ENCODE results near the gene TYROBP. TPM values are rescaled to one million over a fixed set of nuclear protein-coding genes. Genes with fewer than 3 reads are reported as not detected.

Gene TYROBP
- total and polyA plus RNA-seq, 2 of the 4 experiments (the other 2 are of a cell fraction), result not detected

DNA sequence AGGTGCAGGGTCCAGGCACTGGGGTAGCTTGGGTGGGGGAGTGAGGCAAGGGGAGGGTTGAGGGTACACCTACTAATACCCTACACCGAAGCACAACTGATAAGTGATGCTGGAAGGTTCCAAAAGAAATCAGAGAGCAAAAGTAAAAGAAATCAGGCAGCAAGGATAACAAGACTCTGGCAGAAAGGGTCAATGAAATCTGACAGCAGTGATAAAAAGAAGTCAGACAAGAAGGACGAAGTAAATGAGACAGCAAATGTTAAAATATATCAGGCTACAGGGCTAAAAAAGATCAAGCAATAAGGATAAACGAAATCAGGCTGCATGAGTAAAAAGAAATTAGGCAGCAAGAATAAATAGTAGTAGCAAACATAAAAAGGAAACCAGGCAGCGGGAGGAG, 32.7 kb upstream of the TYROBP start:
- H2BK15ac ChIP-seq (ENCODE audit: low read depth, low read length), result no peak overlapping the region
- ChIA-PET POLR2A (ENCODE audit: unreplicated experiment) (no interaction called here), CTCF (interaction anchor here (1.3 kb wide), 1 partner anchor 10 kb away, joined by 3 read pairs; no protein-coding TSS in a partner anchor)
- no peak overlapping the region for H3K56ac ChIP-seq (ENCODE audit: extremely low read depth, insufficient read depth, low read length)
- H3K27me3 ChIP-seq (ENCODE audit: control insufficient read depth, insufficient read depth, low read length), result no peaks in the 10 kb centered on the region
- no peak overlapping the region for H3K9ac ChIP-seq (ENCODE audit: low read depth, low read length)
- H2AFZ ChIP-seq (replicated peaks; ENCODE audit: low read length, poor library complexity), result no peak overlapping the region
- H3K23ac ChIP-seq (ENCODE audit: low read depth, low read length), result no peak overlapping the region
- dilution Hi-C loops (cut with HindIII; ENCODE audit: low sequenced_read_pairs, unreplicated experiment), result no loop called here
- no peak overlapping the region for H3K14ac ChIP-seq (replicated peaks; ENCODE audit: low read depth, low read length)
- no peaks in the 10 kb centered on the region for H3K9me3 ChIP-seq (ENCODE audit: control insufficient read depth, insufficient read depth, low read length)
- no peak overlapping the region for H3K4ac ChIP-seq (ENCODE audit: low read depth, low read length)
- no peak for TF ChIP-seq BHLHE40 (IDR thresholded peaks at IDR 0.05; ENCODE audit: low read depth, low read length)
- no peak for TF ChIP-seq SMC3 (IDR thresholded peaks at IDR 0.05; ENCODE audit: low read depth, low read length)
- TF ChIP-seq, protein P1, sequence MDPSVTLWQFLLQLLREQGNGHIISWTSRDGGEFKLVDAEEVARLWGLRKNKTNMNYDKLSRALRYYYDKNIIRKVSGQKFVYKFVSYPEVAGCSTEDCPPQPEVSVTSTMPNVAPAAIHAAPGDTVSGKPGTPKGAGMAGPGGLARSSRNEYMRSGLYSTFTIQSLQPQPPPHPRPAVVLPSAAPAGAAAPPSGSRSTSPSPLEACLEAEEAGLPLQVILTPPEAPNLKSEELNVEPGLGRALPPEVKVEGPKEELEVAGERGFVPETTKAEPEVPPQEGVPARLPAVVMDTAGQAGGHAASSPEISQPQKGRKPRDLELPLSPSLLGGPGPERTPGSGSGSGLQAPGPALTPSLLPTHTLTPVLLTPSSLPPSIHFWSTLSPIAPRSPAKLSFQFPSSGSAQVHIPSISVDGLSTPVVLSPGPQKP (IDR thresholded peaks at IDR 0.05; ENCODE audit: borderline replicate concordance, low read depth, low read length), result no peak
- no peak for TF ChIP-seq FOS (IDR thresholded peaks at IDR 0.05; ENCODE audit: low read depth, low read length)
- no peak for TF ChIP-seq RFX5 (IDR thresholded peaks at IDR 0.05; ENCODE audit: low read depth, low read length)
- TF ChIP-seq POLR2A (IDR thresholded peaks at IDR 0.05; ENCODE audit: low read depth, low read length), result no peak
- TF ChIP-seq CTCF (conservative IDR thresholded peaks at IDR 0.05; ENCODE audit: low read depth, low read length), result no peak
- no peak for TF ChIP-seq CHD1 (IDR thresholded peaks at IDR 0.05; ENCODE audit: low read depth, low read length)
- no peak for TF ChIP-seq MAZ (IDR thresholded peaks at IDR 0.05; ENCODE audit: borderline replicate concordance, low read depth, low read length)
- TF ChIP-seq RCOR1 (IDR thresholded peaks at IDR 0.05; ENCODE audit: insufficient replicate concordance, low read length), result no peak
- TF ChIP-seq NFE2L2 (IDR thresholded peaks at IDR 0.05; ENCODE audit: low read depth, low read length), result no peak
- TF ChIP-seq MAFK (IDR thresholded peaks at IDR 0.05; ENCODE audit: low read depth, low read length), result no peak
- TF ChIP-seq CEBPB (IDR thresholded peaks at IDR 0.05; ENCODE audit: low read depth, low read length), result no peak
- TF ChIP-seq RAD21 (IDR thresholded peaks at IDR 0.05; ENCODE audit: low read length), result no peak
- TF ChIP-seq, protein P2, sequence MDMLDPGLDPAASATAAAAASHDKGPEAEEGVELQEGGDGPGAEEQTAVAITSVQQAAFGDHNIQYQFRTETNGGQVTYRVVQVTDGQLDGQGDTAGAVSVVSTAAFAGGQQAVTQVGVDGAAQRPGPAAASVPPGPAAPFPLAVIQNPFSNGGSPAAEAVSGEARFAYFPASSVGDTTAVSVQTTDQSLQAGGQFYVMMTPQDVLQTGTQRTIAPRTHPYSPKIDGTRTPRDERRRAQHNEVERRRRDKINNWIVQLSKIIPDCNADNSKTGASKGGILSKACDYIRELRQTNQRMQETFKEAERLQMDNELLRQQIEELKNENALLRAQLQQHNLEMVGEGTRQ (IDR thresholded peaks at IDR 0.05; ENCODE audit: low read depth, low read length), result no peak
- TF ChIP-seq MXI1 (IDR thresholded peaks at IDR 0.05; ENCODE audit: borderline replicate concordance, low read depth, low read length), result no peak
- no peak overlapping the region for H3K27ac ChIP-seq (ENCODE audit: insufficient read depth, low read length)
- peaks cover 9% of the 10 kb centered on the region for H3K9me1 ChIP-seq (ENCODE audit: insufficient read depth, low read length)
- no peak overlapping the region for H3K4me2 ChIP-seq (ENCODE audit: low read depth, low read length)
- intact Hi-C loops (cut with micrococcal nuclease), result no loop called here
- H4K91ac ChIP-seq (ENCODE audit: insufficient read depth, low read depth, low read length), result no peak overlapping the region
- no peak overlapping the region for H4K8ac ChIP-seq (ENCODE audit: low read depth in 2 of 2, low read length in 2 of 2)
- no peak overlapping the region for H2BK120ac ChIP-seq (ENCODE audit: low read depth, low read length)
- no peak for ATAC-seq (ENCODE audit: low read depth)
- no peak overlapping the region for H2AK9ac ChIP-seq (replicated peaks; ENCODE audit: low read depth, low read length, poor library complexity)
- no TSS peak for BruUV-seq (replicated peaks)
- H2BK5ac ChIP-seq (ENCODE audit: low read depth, low read length, poor library complexity, severe bottlenecking), result no peak overlapping the region
- H2AK5ac ChIP-seq (ENCODE audit: low read depth, low read length), result no peak overlapping the region
- H3K36me3 ChIP-seq (ENCODE audit: control insufficient read depth, insufficient read depth, low read length), result peaks cover 10% of the 10 kb centered on the region; the same call in 1 of the 2 replicates
- no peak overlapping the region for H2BK20ac ChIP-seq (ENCODE audit: low read depth, low read length)
- peaks cover 17% of the 10 kb centered on the region; the same call in 1 of the 2 replicates for H4K20me1 ChIP-seq (ENCODE audit: insufficient read depth, low read length)
- H3K18ac ChIP-seq (ENCODE audit: low read depth, low read length), result no peak overlapping the region
- H3K79me1 ChIP-seq (ENCODE audit: low read depth in 1 of 2, low read length in 2 of 2), result peaks cover 11 to 26% of the 10 kb centered on the region in 2 experiments
- H3K4me3 ChIP-seq (ENCODE audit: insufficient read depth, low read depth, low read length), result no peak overlapping the region
- H3K4me1 ChIP-seq (ENCODE audit: control insufficient read depth, insufficient read depth, low read length), result peaks cover 4% of the 10 kb centered on the region
- WGBS, 2 experiments (ENCODE audit: extremely low coverage in 2 of 2, insufficient read length in 1 of 2), result no CpG with 5 or more reads among the region's 4 CpGs
- no peak for DNase-seq
- H4K5ac ChIP-seq (ENCODE audit: low read depth, low read length), result no peak overlapping the region
- in situ Hi-C loops (cut with MboI; ENCODE audit: low sequenced_read_pairs), result no loop called here
